H1 (cell line): ENCODE data around the gene NDRG4. TPM values are rescaled to one million over a fixed set of nuclear protein-coding genes. Genes with fewer than 3 reads are reported as not detected.

Source experiments
- CTCF ChIA-PET: fragments of 300-600 bp; sonication (Branson Sonifier 250); formaldehyde crosslinking; loops from one replicate; lab custom pipeline; 2021; ENCODE audit not compliant: partially characterized antibody; lab: Charles Lee
- POLR2A ChIA-PET: fragments of 300-600 bp; sonication (Branson Sonifier 250); formaldehyde crosslinking; loops from one replicate; lab custom pipeline; 2021; ENCODE audit warnings: inconsistent platforms; ENCODE audit not compliant: partially characterized antibody; lab: Charles Lee
- DNase-seq, 2 experiments: peaks; one replicate each; pipeline versions ENCODE4 v3.0.0 to v3.0.0-alpha.2; 2010 to 2022; ENCODE audit warnings: low spot score in 2 of 2, low read depth in 1 of 2, mixed read lengths in 1 of 2
- FAIRE-seq: peaks from 2 replicates; lab custom pipeline; 2011; peaks lifted over from hg19 to GRCh38; lab: Jason Lieb, UNC
- H2AFZ ChIP-seq: 2 replicates; pipeline ENCODE4 v1.8.1; 2012; ENCODE audit warnings: low read length, inconsistent platforms
- H2AK5ac ChIP-seq: 2 replicates; pipeline ENCODE4 v1.6.1; 2013; ENCODE audit warnings: low read depth, low read length
- H2BK120ac ChIP-seq: replicated peaks from 2 replicates; pipeline ENCODE3; 2013; ENCODE audit warnings: low read depth, low read length, inconsistent platforms
- H2BK12ac ChIP-seq: 2 replicates; pipeline ENCODE4 v1.6.1; 2013; ENCODE audit warnings: low read depth, low read length
- H2BK15ac ChIP-seq: 2 replicates; pipeline ENCODE4 v1.6.1; 2013; ENCODE audit warnings: low read length
- H2BK20ac ChIP-seq: 2 replicates; pipeline ENCODE4 v1.6.1; 2013; ENCODE audit warnings: low read length
- H2BK5ac ChIP-seq: 2 replicates; pipeline ENCODE4 v1.6.1; 2013; ENCODE audit warnings: low read depth, low read length
- H3K14ac ChIP-seq: 2 replicates; pipeline ENCODE4 v1.6.1; 2013; ENCODE audit warnings: inconsistent platforms; ENCODE audit not compliant: insufficient read length
- H3K18ac ChIP-seq: 2 replicates; pipeline ENCODE4 v1.6.1; 2013; ENCODE audit warnings: low read length; ENCODE audit errors: extremely low read depth
- H3K23ac ChIP-seq: 2 replicates; pipeline ENCODE4 v1.6.1; 2013; ENCODE audit warnings: inconsistent platforms; ENCODE audit not compliant: insufficient read length
- H3K23me2 ChIP-seq: 2 replicates; pipeline ENCODE4 v1.6.1; 2013; ENCODE audit warnings: low read depth, low read length
- H3K27ac ChIP-seq: 2 replicates; pipeline ENCODE4 v1.6.1; 2011; ENCODE audit warnings: low read depth, low read length, inconsistent platforms
- H3K27me3 ChIP-seq, 4 experiments: replicated peaks in 1 of 4; 1 replicate in 1 of 4; 2 replicates in 3 of 4; pipeline versions ENCODE4 v1.6.1 to v1.8.1; 2011 to 2013; ENCODE audit warnings: low read length in 3 of 4, mild to moderate bottlenecking in 3 of 4, inconsistent platforms in 2 of 4, mixed read lengths in 2 of 4, moderate library complexity in 1 of 4; ENCODE audit not compliant: control insufficient read depth in 3 of 4, insufficient read depth in 3 of 4; ENCODE audit errors: extremely low read depth in 1 of 4
- H3K36me3 ChIP-seq, 4 experiments: 2 replicates each; pipeline versions ENCODE4 v1.6.1 to v1.8.1; 2011 to 2013; ENCODE audit warnings: mild to moderate bottlenecking in 4 of 4, low read length in 3 of 4, moderate library complexity in 2 of 4, control low read depth in 1 of 4, inconsistent platforms in 1 of 4; ENCODE audit not compliant: insufficient read depth in 4 of 4, control insufficient read depth in 2 of 4
- H3K4ac ChIP-seq: replicated peaks from 2 replicates; pipeline ENCODE3; 2013; ENCODE audit warnings: low read length, low read depth, mixed read lengths, inconsistent platforms; ENCODE audit not compliant: insufficient read length
- H3K4me1 ChIP-seq, 4 experiments: replicated peaks in 1 of 4; 1 replicate in 1 of 4; 2 replicates in 3 of 4; pipeline versions ENCODE4 v1.6.1 to v1.8.1; 2011 to 2013; ENCODE audit warnings: low read length in 3 of 4, inconsistent platforms in 2 of 4, mixed read lengths in 1 of 4; ENCODE audit not compliant: insufficient read depth in 4 of 4, control insufficient read depth in 3 of 4
- H3K4me2 ChIP-seq, 2 experiments: 2 replicates each; pipeline versions ENCODE4 v1.6.1 to v1.8.1; 2011 to 2013; ENCODE audit warnings: low read depth in 2 of 2, low read length in 2 of 2, control low read depth in 1 of 2, inconsistent platforms in 1 of 2, mild to moderate bottlenecking in 1 of 2; ENCODE audit not compliant: insufficient read depth in 1 of 2
- H3K4me3 ChIP-seq, 4 experiments: fragments of 200-600, 300-600 bp in 1 of 4; sonication (generic), shearing (Covaris generic), sonication (Bioruptor Twin) in 1 of 4; 2 replicates each; pipeline versions ENCODE4 v1.5.1 to v1.8.1; 2011 to 2016; ENCODE audit warnings: low read length in 4 of 4, low read depth in 3 of 4, control low read depth in 2 of 4, inconsistent platforms in 2 of 4, mild to moderate bottlenecking in 2 of 4, mixed read lengths in 1 of 4, moderate library complexity in 1 of 4; ENCODE audit not compliant: insufficient read depth in 2 of 4; ENCODE audit errors: extremely low read depth in 1 of 4
- H3K56ac ChIP-seq: replicated peaks from 2 replicates; pipeline ENCODE3; 2013; ENCODE audit warnings: low read depth, mild to moderate bottlenecking, mixed read lengths, low read length, inconsistent platforms; ENCODE audit not compliant: insufficient read length
- H3K79me1 ChIP-seq: 2 replicates; pipeline ENCODE4 v1.6.1; 2013; ENCODE audit warnings: low read depth, low read length, control low read depth
- H3K79me2 ChIP-seq, 2 experiments: 2 replicates each; pipeline versions ENCODE4 v1.6.1 to v1.8.1; 2012 to 2013; ENCODE audit warnings: low read length in 2 of 2, mild to moderate bottlenecking in 2 of 2, inconsistent platforms in 1 of 2; ENCODE audit not compliant: insufficient read depth in 2 of 2, control insufficient read depth in 1 of 2
- H3K9ac ChIP-seq, 4 experiments: replicated peaks in 1 of 4; 1 replicate in 1 of 4; 2 replicates in 3 of 4; pipeline versions ENCODE4 v1.6.1 to v1.8.1; 2011 to 2013; ENCODE audit warnings: low read depth in 3 of 4, low read length in 3 of 4, control low read depth in 2 of 4, mild to moderate bottlenecking in 2 of 4, moderate library complexity in 2 of 4, inconsistent platforms in 1 of 4; ENCODE audit errors: extremely low read depth in 1 of 4
- H3K9me3 ChIP-seq, 2 experiments: 2 replicates each; pipeline versions ENCODE4 v1.6.1 to v1.8.1; 2012 to 2013; ENCODE audit warnings: mild to moderate bottlenecking in 2 of 2, moderate library complexity in 2 of 2, control low read depth in 1 of 2, inconsistent platforms in 1 of 2, low read depth in 1 of 2, low read length in 1 of 2, mixed read lengths in 1 of 2; ENCODE audit not compliant: insufficient read depth in 2 of 2
- H4K20me1 ChIP-seq, 2 experiments: replicated peaks in 1 of 2; 2 replicates each; pipeline versions ENCODE3 to v1.8.1; 2011 to 2013; ENCODE audit warnings: inconsistent platforms in 2 of 2, low read length in 2 of 2, mild to moderate bottlenecking in 1 of 2; ENCODE audit not compliant: insufficient read depth in 2 of 2, control insufficient read depth in 1 of 2
- H4K5ac ChIP-seq: 2 replicates; pipeline ENCODE4 v1.6.1; 2013; ENCODE audit warnings: low read length, low read depth, mixed read lengths, inconsistent platforms; ENCODE audit not compliant: insufficient read length
- H4K8ac ChIP-seq: 2 replicates; pipeline ENCODE4 v1.8.0; 2013; ENCODE audit warnings: mild to moderate bottlenecking, moderate library complexity, low read length, inconsistent platforms; ENCODE audit not compliant: insufficient read depth; ENCODE audit errors: extremely low read depth
- H4K91ac ChIP-seq: replicated peaks from 2 replicates; pipeline ENCODE3; 2013; ENCODE audit warnings: low read length, mixed read lengths, inconsistent platforms; ENCODE audit not compliant: insufficient read length
- BCL11A ChIP-seq, 2 experiments: IDR thresholded peaks; one replicate each; pipeline ENCODE4 v1.6.1; 2011; ENCODE audit warnings: low read depth in 2 of 2, low read length in 2 of 2, mild to moderate bottlenecking in 2 of 2
- CHD2 ChIP-seq: IDR thresholded peaks from 2 replicates; pipeline ENCODE4 v1.6.1; 2012; ENCODE audit warnings: low read length, improper control_type of control experiment
- HDAC2 ChIP-seq, 2 experiments: fragments of 300-600 bp in 1 of 2; sonication (generic) in 1 of 2; IDR thresholded peaks; 2 replicates each; pipeline ENCODE4 v1.6.1; 2011 to 2012; ENCODE audit warnings: low read depth in 2 of 2, low read length in 2 of 2, mild to moderate bottlenecking in 2 of 2, moderate library complexity in 2 of 2, borderline replicate concordance in 1 of 2, inconsistent platforms in 1 of 2
- JUND ChIP-seq: IDR thresholded peaks from 2 replicates; pipeline ENCODE4 v1.6.1; 2011; ENCODE audit warnings: mild to moderate bottlenecking, improper control_type of control experiment, low read length
- KDM1A ChIP-seq: fragments of 200-600, 300-600 bp; sonication (generic); IDR thresholded peaks from 2 replicates; pipeline ENCODE4 v1.7.1; 2016; ENCODE audit warnings: mild to moderate bottlenecking, low read length, borderline replicate concordance
- MAFK ChIP-seq: IDR thresholded peaks from 2 replicates; pipeline ENCODE4 v1.6.1; 2012; ENCODE audit warnings: low read depth, mild to moderate bottlenecking, improper control_type of control experiment, low read length
- NANOG ChIP-seq: IDR thresholded peaks from 2 replicates; pipeline ENCODE4 v1.6.1; 2011; ENCODE audit warnings: low read length, low read depth, mild to moderate bottlenecking, inconsistent platforms; ENCODE audit not compliant: insufficient read depth, poor library complexity, severe bottlenecking
- PHF8 ChIP-seq: fragments of 200-600 bp; sonication (generic); conservative IDR thresholded peaks from 2 replicates; pipeline ENCODE4 v1.7.1; 2012; ENCODE audit warnings: low read depth, mild to moderate bottlenecking, inconsistent platforms, low read length, moderate library complexity
- POU5F1 ChIP-seq: IDR thresholded peaks from 2 replicates; pipeline ENCODE4 v1.6.1; 2011; ENCODE audit warnings: low read depth, mild to moderate bottlenecking, low read length, moderate library complexity
- RAD21 ChIP-seq, 2 experiments: IDR thresholded peaks in 1 of 2; conservative IDR thresholded peaks in 1 of 2; 2 replicates each; pipeline ENCODE4 v1.6.1; 2011; ENCODE audit warnings: low read depth in 2 of 2, low read length in 2 of 2, improper control_type of control experiment in 1 of 2, inconsistent platforms in 1 of 2, mild to moderate bottlenecking in 1 of 2, moderate library complexity in 1 of 2
- RXRA ChIP-seq: IDR thresholded peaks from 2 replicates; pipeline ENCODE4 v1.6.1; 2011; ENCODE audit warnings: low read depth, mild to moderate bottlenecking, low read length, moderate library complexity; ENCODE audit not compliant: insufficient read depth
- SIRT6 ChIP-seq: IDR thresholded peaks from one replicate; pipeline ENCODE4 v1.7.1; 2012; ENCODE audit warnings: low read length, inconsistent platforms
- SP2 ChIP-seq: IDR thresholded peaks from 2 replicates; pipeline ENCODE4 v1.6.1; 2012; ENCODE audit warnings: mild to moderate bottlenecking, low read length, inconsistent platforms
- TAF1 ChIP-seq: IDR thresholded peaks from 2 replicates; pipeline ENCODE4 v1.6.1; 2011; ENCODE audit warnings: mild to moderate bottlenecking, low read depth, low read length
- WGBS, 2 experiments: shearing (Covaris generic) in 1 of 2; methylation state at CpG; one replicate each; pipeline versions ENCODE4 v1.1.6 to v1.1.7; 2013 to 2015; ENCODE audit warnings: low lambda C conversion rate in 2 of 2, mixed read lengths in 2 of 2, inconsistent platforms in 1 of 2, low coverage in 1 of 2, missing lambda C conversion rate in 1 of 2; ENCODE audit not compliant: insufficient replicate concordance in 2 of 2, insufficient coverage in 1 of 2, insufficient read length in 1 of 2; ENCODE audit errors: extremely low coverage in 1 of 2, missing lambda C conversion rate in 1 of 2; 5-methylcytosine and 5-hydroxymethylcytosine counted together
- polyA plus RNA-seq, 7 experiments: library from polyadenylated mRNA; depleted of rRNA in 3 of 7; stranded (reverse) in 5 of 7; unstranded in 2 of 7; fragments of >200 nt in 5 of 7; fragments of 200-250 nt in 2 of 7; gene quantifications; 1 replicate in 5 of 7; 2 replicates in 1 of 7; 4 replicates in 1 of 7; pipeline versions ENCODE4 v1.2.1 to v1.2.3, GENCODE V29; 2011 to 2013; ENCODE audit warnings: missing spikeins in 2 of 7, mixed read lengths in 2 of 7
- total RNA-seq: library from RNA; stranded (reverse); fragmentation: NEBNext Ultra II Directional; extraction: Animal tissue kit (Norgen Biotek cat#: 25700); gene quantifications from 2 replicates; pipeline ENCODE4 v1.2.1, GENCODE V29; 2021

NDRG4 gene
- total and polyA plus RNA-seq, 2 of the 8 experiments (the other 6 are each of a cell fraction or from before 2014, with no cell fraction given): 20.8 to 30.9 TPM

- H4K91ac ChIP-seq: no peak overlapping the region
- no peak overlapping the region for H2AK5ac ChIP-seq
- no peaks in the 10 kb centered on the region for H3K23me2 ChIP-seq
- no peak overlapping the region for H3K18ac ChIP-seq
- H3K9ac ChIP-seq: no peak overlapping the region
- no peak overlapping the region for H3K4me2 ChIP-seq
- no peak overlapping the region for H3K14ac ChIP-seq
- peaks cover 54 to 99% (median 90%) of the 10 kb centered on the region in 4 experiments for H3K36me3 ChIP-seq
- no peak overlapping the region for H4K5ac ChIP-seq
- H2BK15ac ChIP-seq: no peak overlapping the region
- H3K9me3 ChIP-seq: no peaks in the 10 kb centered on the region
- H4K8ac ChIP-seq: no peak overlapping the region
- H2BK12ac ChIP-seq: no peak overlapping the region
- no peak overlapping the region for H2BK5ac ChIP-seq
- no peak overlapping the region for H3K27ac ChIP-seq
- H3K79me2 ChIP-seq: 0 out of 4 replicates have a peak, but pooled peaks cover 0 to 2% of the 10 kb centered on the region in 2 experiments
- no peak overlapping the region for H2AFZ ChIP-seq
- 94% methylated on average over 2 of the region's 2 CpGs; no CpG with 5 or more reads in 1 of the 2 experiments for WGBS, 2 experiments
- H2BK20ac ChIP-seq: no peak overlapping the region
- H3K56ac ChIP-seq: no peak overlapping the region
- no peaks in the 10 kb centered on the region for H3K4me1 ChIP-seq
- ChIA-PET CTCF (interaction anchor here (0.6 to 1.4 kb wide), 2 partner anchors 34 to 214 kb away, joined by 3 read pairs; no protein-coding TSS in a partner anchor), POLR2A (interaction anchor here (0.6 kb wide), 1 partner anchor 49 kb away, joined by 3 read pairs; no protein-coding TSS in a partner anchor)
- H2BK120ac ChIP-seq: no peak overlapping the region
- H3K4me3 ChIP-seq: no peak overlapping the region
- H3K23ac ChIP-seq: no peak overlapping the region
- no peaks in the 10 kb centered on the region; the same call in 1 of the 2 replicates for H3K79me1 ChIP-seq
- peaks cover 2 to 10% of the 10 kb centered on the region in 2 experiments for H4K20me1 ChIP-seq
- FAIRE-seq (no peak), DNase-seq (no peak)
- H3K4ac ChIP-seq: no peak overlapping the region
- H3K27me3 ChIP-seq: no peaks in the 10 kb centered on the region
- TF ChIP-seq RAD21 (IDR thresholded peaks at IDR 0.05 in 1 of 2, conservative IDR thresholded peaks at IDR 0.05 in 1 of 2; ENCODE audit: low read depth in 2 of 2, low read length in 2 of 2): no peak
- no peak for TF ChIP-seq CHD2
- TF ChIP-seq TAF1: no peak
- no peak for TF ChIP-seq MAFK
- no peak for TF ChIP-seq KDM1A
- TF ChIP-seq SP2: no peak
- TF ChIP-seq RXRA: no peak
- TF ChIP-seq JUND: no peak
- no peak for TF ChIP-seq NANOG
- no peak for TF ChIP-seq POU5F1
- TF ChIP-seq BCL11A (IDR thresholded peaks at IDR 0.05; ENCODE audit: low read depth in 2 of 2, low read length in 2 of 2): no peak
- no peak for TF ChIP-seq HDAC2 (IDR thresholded peaks at IDR 0.05; ENCODE audit: borderline replicate concordance in 1 of 2, low read depth in 2 of 2, low read length in 2 of 2)
- no peak for TF ChIP-seq SIRT6
- TF ChIP-seq PHF8: no peak
- TF ChIP-seq, all 59 proteins: peak for 0
These were observed 41.8 kb downstream of the NDRG4 start for GRCh38 chr16:58541711-58542110.
